Stimulated activated CD4-positive, alpha-beta T cell treated with anti-CD3 and anti-CD28 coated beads, Interleukin-12 subunit alpha, Interleukin-12 subunit beta, amount 100 ng/mL, for 48 hours (primary cell): ENCODE data around the gene LY6G6D.

Source experiments
- DNase-seq, 3 donors: peaks; one replicate each; pipeline ENCODE4 v3.0.0-alpha.2; 2020; ENCODE audit warnings: low read depth in 2 of 3, low spot score in 1 of 3

Gene LY6G6D

DNA sequence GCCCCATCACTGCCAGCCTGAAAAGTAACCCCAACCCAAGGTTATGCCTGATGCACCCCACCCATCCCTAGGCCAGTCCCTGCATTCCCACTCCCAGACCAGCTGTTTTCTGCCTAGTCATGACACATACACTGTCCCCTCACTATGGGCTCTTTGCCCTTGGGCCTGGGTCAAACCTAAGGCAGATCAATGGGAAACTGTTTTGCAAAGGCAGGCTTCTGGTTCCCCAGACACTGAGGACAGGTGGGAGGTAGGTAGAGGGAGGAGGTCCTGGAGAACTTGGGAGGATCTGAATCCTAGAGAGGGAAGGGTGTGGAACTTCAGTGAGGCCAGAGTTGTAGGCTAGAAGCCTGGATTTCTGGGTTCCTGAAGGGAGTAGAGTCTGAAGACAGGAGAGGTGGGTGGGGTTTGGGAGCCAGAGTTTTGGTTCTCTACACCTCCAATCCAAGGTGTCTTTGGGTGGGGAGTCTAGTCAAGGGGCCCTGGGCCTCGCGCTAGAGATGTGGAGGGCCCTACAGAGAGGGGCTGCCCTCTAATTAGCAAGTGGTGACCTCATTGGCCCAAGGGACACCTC, 19.2 kb downstream of the LY6G6D start:
- no peak for DNase-seq

DNA sequence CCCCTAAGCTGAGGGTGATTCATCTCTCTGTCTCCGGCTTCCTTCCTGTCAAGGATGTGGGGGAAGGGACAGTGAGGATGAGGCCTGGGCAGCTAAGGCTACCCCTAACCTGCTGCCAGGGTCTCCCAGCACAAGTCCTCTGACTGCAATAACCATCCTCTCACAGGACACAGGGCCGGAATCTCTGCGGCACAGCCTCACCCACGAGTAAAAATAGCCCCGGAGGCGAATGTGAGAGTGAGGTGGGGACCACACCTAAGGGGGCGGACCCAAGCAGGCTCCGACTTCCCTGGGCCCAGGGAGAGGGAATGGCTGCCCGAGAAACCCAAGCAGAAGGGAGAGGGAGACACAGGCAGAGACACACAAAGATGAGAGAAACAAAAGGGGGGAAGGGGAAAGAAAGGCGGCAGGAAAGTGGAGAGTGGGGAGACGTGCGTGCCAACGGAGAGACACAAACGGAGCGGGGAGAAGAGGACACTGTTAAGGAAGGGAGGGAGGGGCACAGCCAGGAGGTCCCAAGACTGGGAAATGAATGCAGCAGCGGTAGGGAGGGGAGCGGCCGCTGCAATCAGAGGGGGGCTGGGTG, 19.8 kb downstream of the LY6G6D start:
- DNase-seq, result peak in 1 of 3 donors; percentile 31

- DNase-seq, result peak; percentile 68 to 79 (median 79)
Observed at GRCh38 chr6:31736021-31736767, 21.0 kb downstream of the LY6G6D start, which contains the start of gene CLIC1. Gene CLIC1, minus strand, starts transcription at chr6:31736530. Its CDS starts 230 bp downstream, at chr6:31736300.

GRCh38 chr6:31736768-31737314, 21.7 kb downstream of the LY6G6D start:
- DNase-seq, result no peak

DNA sequence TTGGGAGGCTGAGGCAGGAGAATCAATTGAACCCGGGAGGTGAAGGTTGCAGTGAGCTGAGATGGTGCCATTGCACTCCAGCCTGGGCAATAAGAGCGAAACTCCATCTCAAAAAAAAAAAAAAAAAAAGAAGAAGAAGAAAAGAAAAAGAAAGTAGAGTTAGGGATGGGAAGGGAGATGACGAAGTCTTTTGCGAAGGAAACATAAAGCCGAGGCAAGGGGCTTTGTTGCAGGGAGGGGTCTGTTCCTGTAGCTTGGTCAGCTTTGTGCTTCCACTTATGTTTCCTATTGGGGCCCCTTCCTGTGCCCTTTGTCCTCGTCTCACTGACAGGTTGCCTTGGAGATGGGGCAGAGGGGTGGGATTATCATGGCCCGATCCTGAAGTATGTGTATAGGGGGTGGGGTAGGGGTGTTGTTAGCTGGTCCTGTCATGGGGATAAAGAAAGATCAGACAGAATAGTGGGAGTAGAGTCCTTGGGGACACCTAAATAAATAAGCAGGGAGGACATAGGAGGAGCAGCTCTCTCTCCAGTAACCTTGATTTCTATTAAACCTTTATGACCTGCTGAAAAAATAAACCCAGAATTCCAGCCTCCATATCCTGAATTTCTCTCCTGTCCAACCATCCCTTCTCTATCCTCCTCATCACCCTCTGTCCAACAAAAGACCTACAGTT, 22.3 kb downstream of the LY6G6D start:
- no peak for DNase-seq

DNA sequence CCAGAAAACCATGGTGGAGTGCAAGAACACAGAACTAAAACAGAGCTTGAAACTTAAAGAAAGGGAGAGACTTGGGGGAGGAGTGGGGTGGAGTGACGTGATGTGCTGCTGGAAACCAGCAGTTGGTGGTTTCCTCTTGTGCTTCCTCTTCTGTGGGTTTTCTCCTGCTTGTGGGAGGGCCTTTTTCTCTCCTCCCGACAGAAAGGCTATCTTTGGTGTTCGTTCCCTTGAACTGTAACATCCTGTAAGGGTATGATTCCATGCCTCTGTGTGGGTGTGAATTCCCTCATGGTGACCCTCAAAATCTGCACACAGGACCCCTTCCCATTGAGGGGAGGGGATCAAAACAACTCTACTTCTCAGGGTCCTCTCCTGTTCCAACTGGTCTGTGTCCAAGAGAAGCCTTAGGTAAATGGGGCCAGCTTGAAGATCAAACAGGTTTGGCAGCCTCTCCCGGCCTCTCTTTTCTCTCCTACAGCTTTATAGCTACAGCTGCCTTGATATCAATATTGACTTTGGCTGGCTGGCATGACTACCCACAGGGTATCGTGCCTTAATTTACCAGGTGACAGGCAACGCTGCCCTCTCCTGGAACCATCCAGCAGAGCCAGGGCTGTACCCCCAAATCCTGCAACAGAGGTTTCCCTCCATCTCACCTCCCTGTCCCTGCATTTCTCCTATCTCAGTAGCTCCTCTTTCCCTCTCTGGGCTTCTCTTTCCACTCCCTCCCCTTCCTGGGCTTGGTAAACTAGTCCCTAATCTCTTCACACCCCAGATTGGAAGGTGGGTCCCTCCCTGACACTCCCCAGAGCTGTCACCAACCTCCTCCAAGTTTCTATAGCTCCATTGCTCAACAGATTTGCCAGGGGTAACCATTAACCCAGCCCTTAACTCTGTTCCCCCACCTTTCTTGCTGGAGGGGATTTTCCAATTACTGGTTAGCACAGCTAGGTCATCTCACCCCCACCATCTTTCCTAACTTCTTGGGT, 23.1 kb downstream of the LY6G6D start:
- DNase-seq, result peak in 2 of 3 donors; percentile 50 to 56

- DNase-seq, result peak; percentile 92 to 96 (median 94)
Observed at GRCh38 chr6:31739639-31740396, 24.7 kb downstream of the LY6G6D start, which contains the start of gene MSH5. Gene MSH5, plus strand, starts transcription at chr6:31740005. Its CDS starts 462 bp downstream, at chr6:31740467.

DNA sequence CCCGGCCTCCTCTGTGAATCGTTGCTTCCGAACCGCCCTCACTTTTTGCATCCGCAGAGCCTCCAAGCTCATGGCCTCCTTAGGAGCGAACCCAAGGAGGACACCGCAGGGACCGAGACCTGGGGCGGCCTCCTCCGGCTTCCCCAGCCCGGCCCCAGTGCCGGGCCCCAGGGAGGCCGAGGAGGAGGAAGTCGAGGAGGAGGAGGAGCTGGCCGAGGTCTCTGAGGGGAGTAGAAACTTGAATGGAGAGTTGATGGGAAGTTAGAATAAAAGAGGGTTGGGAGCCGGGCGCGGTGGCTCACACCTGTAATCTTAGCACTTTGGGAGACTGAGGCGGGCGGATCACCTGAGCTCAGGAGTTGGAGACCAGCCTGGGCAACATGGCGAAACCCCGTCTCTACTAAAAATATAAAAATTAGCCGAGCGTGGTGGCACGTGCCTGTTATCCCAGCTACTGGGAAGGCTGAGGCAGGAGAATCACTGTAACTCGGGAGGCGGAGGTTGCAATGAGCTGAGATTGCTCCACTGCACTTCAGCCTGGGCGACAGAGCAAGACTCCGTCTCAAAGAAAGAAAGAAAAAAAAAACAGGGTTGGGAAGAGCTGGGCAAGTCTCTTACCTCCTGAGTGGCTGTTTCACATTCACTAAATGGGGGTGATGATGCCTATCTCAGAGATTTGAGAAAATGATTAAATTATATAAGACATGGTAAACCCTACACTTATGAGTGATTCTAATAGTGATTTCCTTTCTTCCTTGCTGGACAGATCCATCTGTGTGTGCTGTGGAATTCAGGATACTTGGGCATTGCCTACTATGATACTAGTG, 25.5 kb downstream of the LY6G6D start:
- DNase-seq, result no peak

- DNase-seq, result no peak
Observed at GRCh38 chr6:31741815-31742214, 26.7 kb downstream of the LY6G6D start.

GRCh38 chr6:31742894-31743293, 27.7 kb downstream of the LY6G6D start:
- no peak for DNase-seq

DNA sequence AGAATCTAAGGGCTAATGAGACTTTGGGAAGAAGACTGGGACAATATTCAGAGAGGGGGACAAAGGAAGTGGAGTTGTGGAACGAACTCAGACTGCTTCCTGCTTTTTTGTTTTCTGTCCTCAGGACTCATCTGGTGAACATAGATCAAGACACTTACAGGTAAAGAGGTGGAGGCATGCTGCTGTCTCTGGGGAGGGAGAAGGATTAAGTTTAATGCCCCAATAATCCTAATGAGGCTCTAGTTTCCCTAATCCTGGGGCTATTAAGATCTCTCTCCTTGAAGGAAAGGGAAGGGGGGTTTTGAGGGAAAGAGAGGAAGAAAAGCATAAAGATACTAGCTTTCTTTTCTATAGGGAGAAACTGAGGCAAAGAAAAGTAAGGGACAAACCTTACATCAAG, 29.3 kb downstream of the LY6G6D start:
- DNase-seq, result no peak

DNA sequence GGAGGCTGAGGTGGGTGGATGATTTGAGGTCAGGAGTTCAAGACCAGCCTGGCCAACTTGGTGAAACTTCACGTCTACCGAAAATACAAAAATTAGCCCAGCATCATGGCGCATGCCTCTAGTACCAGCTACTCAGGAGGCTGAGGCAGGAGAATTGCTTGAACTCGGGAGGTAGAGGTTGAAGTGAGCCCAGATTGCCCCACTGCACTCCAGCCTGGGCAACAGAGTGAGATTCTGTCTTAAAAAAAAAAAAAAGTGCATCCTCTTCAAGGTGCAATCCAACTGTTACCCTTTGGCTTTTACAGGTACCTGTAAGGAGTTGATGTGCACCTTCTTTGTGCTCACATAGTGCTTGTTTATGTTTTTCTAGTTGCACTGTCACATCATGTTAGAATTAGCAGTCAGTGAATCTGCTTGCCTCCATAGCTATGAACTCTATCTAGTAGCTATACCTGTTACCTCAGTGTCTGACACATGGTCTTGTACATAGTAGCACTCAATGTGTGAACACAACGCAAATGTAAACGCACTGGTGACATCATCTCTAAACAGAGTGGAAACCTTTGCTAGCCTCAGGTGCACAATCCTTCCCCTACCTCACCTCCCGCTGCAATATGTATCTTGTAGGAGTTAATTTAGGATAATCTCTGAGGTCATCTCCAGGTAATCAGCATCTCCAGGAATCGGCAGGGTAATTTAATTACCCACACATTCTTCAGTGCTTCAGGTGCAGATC, 34.3 kb downstream of the LY6G6D start:
- DNase-seq, result no peak

- no peak for DNase-seq
Observed at GRCh38 chr6:31750411-31751022, 35.4 kb downstream of the LY6G6D start.

DNA sequence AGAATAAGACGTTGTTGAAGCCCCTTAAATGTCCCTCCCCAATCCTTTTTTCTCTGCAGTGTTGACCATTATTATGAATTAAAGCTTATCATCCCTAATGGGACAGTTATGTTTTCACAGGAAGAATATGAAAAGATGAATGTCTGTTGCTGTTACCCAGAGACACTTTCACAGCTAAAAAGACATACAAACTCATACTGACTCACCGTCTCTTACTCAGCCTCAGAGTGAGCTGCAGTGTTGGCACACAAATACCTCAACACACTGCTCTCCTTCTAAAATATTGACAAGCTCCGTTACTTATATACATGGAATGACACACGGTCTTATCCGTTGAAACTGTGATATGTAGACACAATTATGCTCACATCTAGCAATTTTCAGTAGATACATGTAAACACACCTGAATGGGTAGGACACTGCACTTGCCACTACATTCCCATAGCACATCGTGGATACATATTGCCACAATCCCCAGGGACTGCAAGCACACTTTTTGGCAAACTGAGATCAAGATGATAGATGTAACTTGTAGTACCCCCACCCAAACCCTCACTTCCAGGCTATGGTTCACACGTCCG, 37.7 kb downstream of the LY6G6D start:
- no peak for DNase-seq

DNA sequence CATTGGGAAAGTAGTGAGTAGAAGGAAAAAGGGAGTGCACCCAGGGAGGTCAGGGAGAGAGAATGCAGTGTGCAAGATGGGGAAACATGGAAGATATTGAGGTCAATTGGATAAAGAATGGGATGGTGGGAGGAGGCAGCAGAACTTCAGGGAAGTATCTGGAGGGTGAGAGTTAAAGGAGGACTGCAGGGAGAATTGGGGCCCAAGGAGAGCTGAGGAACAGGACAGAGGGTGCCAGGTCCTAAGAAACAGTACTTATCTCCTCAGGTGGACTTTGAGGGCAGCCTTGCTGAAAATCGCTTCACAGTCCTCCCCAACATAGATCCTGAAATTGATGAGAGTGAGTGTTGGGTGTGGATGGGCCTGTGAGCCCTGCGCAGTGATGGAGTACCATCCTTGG, 43.1 kb downstream of the LY6G6D start:
- no peak for DNase-seq

DNA sequence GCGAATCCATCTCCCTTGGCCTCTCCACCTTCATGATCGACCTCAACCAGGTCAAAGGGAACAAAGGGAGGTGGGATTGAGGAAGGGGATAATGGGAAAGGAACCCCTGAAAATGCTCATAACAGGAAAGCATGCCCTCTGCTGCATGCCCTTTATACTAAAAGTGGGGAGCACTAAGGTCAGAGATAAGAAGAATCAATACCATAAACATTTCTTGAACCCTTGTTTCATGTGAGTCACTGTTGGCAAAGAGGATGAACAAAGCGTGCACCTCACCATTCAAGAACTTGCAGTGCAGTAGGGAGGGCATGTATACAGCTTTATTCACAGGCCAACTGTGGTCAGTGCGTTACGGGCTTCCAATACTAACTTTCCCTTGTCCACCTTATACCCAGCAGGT, 45.6 kb downstream of the LY6G6D start:
- DNase-seq, result no peak

GRCh38 chr6:31761343-31761742, 46.2 kb downstream of the LY6G6D start:
- DNase-seq, result no peak
